Calu3 (cell line): ENCODE data around the gene PLEKHA7. TPM values are rescaled to one million over a fixed set of nuclear protein-coding genes. Genes with fewer than 3 reads are reported as not detected.
"Not testable (repeated sequence)": the region's sequence is repeated elsewhere in the genome, so short reads cannot be mapped to it uniquely, and the experiment has no call there.

Source experiments
- BruUV-seq: library from RNA; stranded (reverse); fragments of 400-500 nt; replicated peaks from 2 replicates; lab custom pipeline; 2021; lab: Mats Ljungman, UMichigan
- CTCF ChIA-PET: fragments of 300-600 bp; sonication (Branson Sonifier 250); formaldehyde crosslinking; loops from one replicate; lab custom pipeline; 2022; ENCODE audit warnings: antibody characterized with exemption; lab: Charles Lee
- DNase-seq: peaks from one replicate; pipeline ENCODE4 v3.0.0; 2022
- H3K27ac Mint-ChIP-seq: one replicate; pipeline ENCODE4 v1.8.0; 2022; ENCODE audit warnings: mixed read lengths; ENCODE audit not compliant: unreplicated experiment
- H3K27me3 Mint-ChIP-seq: one replicate; pipeline ENCODE4 v1.8.0; 2022; ENCODE audit warnings: mixed read lengths; ENCODE audit not compliant: unreplicated experiment
- H3K36me3 Mint-ChIP-seq: one replicate; pipeline ENCODE4 v1.8.0; 2022; ENCODE audit warnings: mild to moderate bottlenecking, moderate library complexity, mixed read lengths; ENCODE audit not compliant: insufficient read depth, unreplicated experiment
- H3K4me1 Mint-ChIP-seq: one replicate; pipeline ENCODE4 v1.8.0; 2022; ENCODE audit warnings: mild to moderate bottlenecking, low read depth, mixed read lengths; ENCODE audit not compliant: unreplicated experiment
- H3K4me3 Mint-ChIP-seq: one replicate; pipeline ENCODE4 v1.8.0; 2022; ENCODE audit warnings: mild to moderate bottlenecking, low read depth, moderate library complexity, mixed read lengths; ENCODE audit not compliant: unreplicated experiment
- H3K9me3 Mint-ChIP-seq: one replicate; pipeline ENCODE4 v1.8.0; 2022; ENCODE audit warnings: low read depth, mixed read lengths; ENCODE audit not compliant: unreplicated experiment
- CTCF ChIP-seq: fragments of 200-600 bp; IDR thresholded peaks from one replicate; pipeline ENCODE4 v1.8.0; 2022; ENCODE audit warnings: antibody characterized with exemption; ENCODE audit not compliant: unreplicated experiment
- intact Hi-C: fragments of 100-400 bp; cut with micrococcal nuclease; formaldehyde crosslinking; loops from one replicate; pipeline ENCODE4 v1.10.0; 2022; ENCODE audit not compliant: unreplicated experiment
- total RNA-seq: library from RNA; stranded (reverse); gene quantifications from 2 replicates; pipeline ENCODE4 v1.2.3, GENCODE V29; 2022

Gene PLEKHA7
- total RNA-seq, 1 experiment from 2014 or later, result 138 TPM

- intact Hi-C loops, result no loop called here
- DNase-seq, result no peak
- no peak overlapping the region for H3K27ac Mint-ChIP-seq
- CTCF ChIA-PET, result no interaction called here
- no peak for TF ChIP-seq CTCF
- BruUV-seq, result no TSS peak
- H3K9me3 Mint-ChIP-seq, result no peaks in the 10 kb centered on the region
- no peaks in the 10 kb centered on the region for H3K27me3 Mint-ChIP-seq
- H3K4me3 Mint-ChIP-seq, result no peak overlapping the region
- H3K4me1 Mint-ChIP-seq, result peaks cover 38% of the 10 kb centered on the region
- H3K36me3 Mint-ChIP-seq, result peaks cover 40% of the 10 kb centered on the region
Observed at GRCh38 chr11:16871368-16871767, 142.8 kb downstream of the PLEKHA7 start.

DNA sequence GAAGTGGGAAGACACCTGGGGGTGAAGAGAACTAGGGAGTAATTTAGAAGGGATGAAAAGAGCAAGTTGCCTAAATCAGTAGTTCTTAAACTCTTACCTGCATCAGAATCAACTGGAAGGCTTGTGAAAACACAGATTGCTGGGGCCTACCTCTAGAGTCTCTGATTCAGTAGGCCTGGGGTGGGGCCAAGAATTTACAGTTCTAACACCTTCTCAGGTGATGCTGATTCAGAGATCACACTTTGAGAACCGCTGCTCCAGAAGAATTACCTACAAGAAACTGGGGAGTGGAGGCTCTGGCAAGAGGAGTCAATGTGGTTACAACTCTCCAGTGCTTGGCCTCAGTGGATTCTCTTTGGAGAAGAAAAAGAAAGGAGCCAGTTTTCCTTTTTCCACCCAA lies 147.1 kb downstream of the PLEKHA7 start:
- Mint-ChIP-seq H3K4me1 (peaks cover 38% of the 10 kb centered on the region), H3K4me3 (no peak overlapping the region), H3K36me3 (peaks cover 35% of the 10 kb centered on the region), H3K27ac (peak overlapping the region; percentile 22), H3K27me3 (no peaks in the 10 kb centered on the region), H3K9me3 (no peaks in the 10 kb centered on the region)
- DNase-seq, result no peak
- TF ChIP-seq CTCF, result no peak
- CTCF ChIA-PET, result no interaction called here
- no TSS peak for BruUV-seq
- intact Hi-C loops, result no loop called here

DNA sequence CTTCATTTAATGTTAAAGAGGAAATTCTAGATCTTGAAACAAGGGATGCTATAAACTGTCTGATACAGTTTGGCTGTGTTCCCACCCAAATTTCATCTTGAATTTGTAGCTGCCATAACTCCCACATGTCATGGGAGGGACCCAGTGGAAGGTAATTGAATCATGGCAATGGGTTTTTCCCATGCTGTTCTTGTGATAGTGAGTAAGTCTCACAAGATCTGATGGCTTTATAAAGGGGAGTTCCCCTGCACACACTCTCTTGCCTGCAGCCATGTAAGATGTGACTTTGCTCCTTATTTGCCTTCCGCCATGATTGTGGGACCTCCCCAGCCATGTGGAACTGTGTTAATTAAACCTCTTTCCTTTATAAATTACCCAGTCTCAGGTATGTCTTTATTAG lies 149.8 kb downstream of the PLEKHA7 start:
- Mint-ChIP-seq H3K4me1 (peaks cover 61% of the 10 kb centered on the region), H3K36me3 (peaks cover 23% of the 10 kb centered on the region)
- H3K27ac Mint-ChIP-seq, CTCF ChIA-PET, H3K27me3 Mint-ChIP-seq, DNase-seq, H3K4me3 Mint-ChIP-seq, H3K9me3 Mint-ChIP-seq, BruUV-seq, intact Hi-C loops: not testable (repeated sequence)

DNA sequence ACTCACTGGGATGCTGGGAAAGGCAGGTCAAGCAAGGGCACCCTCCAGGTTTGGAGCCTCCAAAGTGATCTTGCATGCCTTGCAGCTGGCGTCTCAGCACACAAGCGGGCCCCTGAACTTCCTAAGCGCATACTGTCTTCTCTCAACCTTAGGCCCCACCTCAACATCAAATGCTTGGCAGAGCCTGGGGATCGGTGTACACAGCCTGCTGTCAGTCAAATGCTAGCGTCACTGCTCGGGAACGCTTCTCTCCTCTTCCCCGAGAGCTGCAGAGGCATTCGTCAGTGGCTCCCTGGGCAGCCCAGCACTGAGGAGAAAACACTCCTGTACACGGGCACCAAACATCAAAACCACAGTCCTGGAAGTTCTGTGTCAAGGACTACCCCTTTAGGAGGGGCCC lies 150.8 kb downstream of the PLEKHA7 start:
- no peak for DNase-seq
- Mint-ChIP-seq H3K4me3 (no peak overlapping the region), H3K9me3 (no peaks in the 10 kb centered on the region), H3K36me3 (peaks cover 22% of the 10 kb centered on the region), H3K27me3 (no peaks in the 10 kb centered on the region), H3K27ac (no peak overlapping the region), H3K4me1 (peaks cover 56% of the 10 kb centered on the region)
- no peak for TF ChIP-seq CTCF
- BruUV-seq, result no TSS peak
- intact Hi-C loops, result no loop called here
- CTCF ChIA-PET, result no interaction called here

DNA sequence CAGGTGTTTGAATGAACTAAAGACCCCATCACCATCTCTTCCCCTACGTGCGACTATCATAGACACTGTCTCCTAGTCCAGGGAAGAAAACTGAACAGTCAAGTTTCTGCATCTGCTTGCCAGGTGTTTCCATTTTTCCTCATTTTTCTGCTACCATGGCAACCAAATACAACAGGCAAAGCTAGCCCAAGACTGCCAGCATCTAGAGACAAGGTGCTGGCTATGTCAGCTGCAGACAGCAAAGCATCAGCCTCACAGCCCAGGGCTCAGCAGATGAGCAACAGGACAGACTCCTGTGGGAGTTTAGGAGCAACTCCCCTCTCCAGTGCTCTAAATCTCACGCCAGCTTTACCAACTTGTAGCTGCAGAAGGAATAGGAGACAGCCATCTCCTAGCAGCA lies 151.5 kb downstream of the PLEKHA7 start:
- CTCF ChIA-PET, result no interaction called here
- Mint-ChIP-seq H3K4me1 (peaks cover 49% of the 10 kb centered on the region), H3K4me3 (no peak overlapping the region), H3K36me3 (peaks cover 22% of the 10 kb centered on the region), H3K9me3 (no peaks in the 10 kb centered on the region), H3K27ac (no peak overlapping the region), H3K27me3 (no peaks in the 10 kb centered on the region)
- no TSS peak for BruUV-seq
- TF ChIP-seq CTCF, result no peak
- no peak for DNase-seq
- intact Hi-C loops, result no loop called here
